SK-N-SH (cell line): Measurements from ENCODE around the gene HPCAL1.

Source experiments
- CTCF ChIP-seq: fragments of 200-600 bp; sonication (generic); IDR thresholded peaks from 2 replicates; pipeline ENCODE4 v1.6.1; 2017; ENCODE audit warnings: antibody characterized with exemption, mild to moderate bottlenecking, moderate library complexity
- GABPA ChIP-seq: IDR thresholded peaks from 2 replicates; pipeline ENCODE4 v1.4.0; 2012; ENCODE audit warnings: low read depth, mild to moderate bottlenecking

DNA sequence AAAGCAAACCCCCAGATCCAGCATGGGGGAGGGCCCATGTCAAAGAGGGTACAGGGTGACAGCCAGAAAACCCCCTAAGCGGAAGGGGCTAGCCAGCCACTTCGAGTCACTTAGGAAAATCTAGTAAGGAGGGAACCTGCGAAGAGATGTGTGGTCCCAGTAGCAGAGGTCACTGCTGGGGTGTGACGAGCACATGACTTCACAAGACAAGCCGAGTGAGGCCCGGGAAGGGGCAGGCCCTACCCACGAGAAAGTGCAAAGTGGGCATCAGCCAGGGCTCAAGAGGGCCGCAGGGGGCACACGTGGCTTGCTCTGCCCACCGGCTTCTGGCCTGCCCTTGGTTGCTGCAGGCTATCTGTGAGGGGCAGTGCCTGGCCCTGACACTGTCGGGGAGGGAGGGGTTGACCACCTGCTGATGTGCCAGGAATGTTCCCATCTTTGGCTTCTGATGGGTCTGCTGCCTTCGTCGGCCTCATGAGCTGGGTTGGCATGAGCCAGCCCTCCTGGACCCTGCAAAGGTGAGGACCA is 133.9 kb downstream of the HPCAL1 start:
- TF ChIP-seq CTCF (no peak), GABPA (no peak)
